HepG2 (cell line): ENCODE data around the gene AFG1L. TPM values are rescaled to one million over a fixed set of nuclear protein-coding genes. Genes with fewer than 3 reads are reported as not detected.
A peak's percentile ranks its signal among the peaks of the same experiment; 100 is the strongest.
"Not testable (repeated sequence)": the region's sequence is repeated elsewhere in the genome, so short reads cannot be mapped to it uniquely, and the experiment has no call there.

Source experiments
- ATAC-seq: fragments of 200-7000 bp; cut with Tn5 transposase; 3 replicates; pipeline ENCODE4 v1.9.1; 2020; ENCODE audit warnings: mild to moderate bottlenecking, moderate library complexity
- BruUV-seq: library from RNA; stranded (reverse); fragments of 400-500 nt; replicated peaks from 2 replicates; lab custom pipeline; 2021; lab: Mats Ljungman, UMichigan
- CTCF ChIA-PET: fragments of 300-600 bp; formaldehyde crosslinking; extraction: SDS; loops from one replicate; lab custom pipeline; 2021; ENCODE audit warnings: low total read pairs, inconsistent platforms, low intra/inter-chr PET ratio; lab: Yijun Ruan, JAX
- POLR2A ChIA-PET: fragments of 350-600 bp; sonication (Branson Sonifier 250); formaldehyde crosslinking; loops from one replicate; lab custom pipeline; 2020; ENCODE audit warnings: antibody characterized with exemption, inconsistent platforms; lab: Yijun Ruan, JAX
- DNase-seq: peaks from one replicate; pipeline ENCODE4 v3.0.0-alpha.2; 2015; ENCODE audit warnings: low spot score
- FAIRE-seq: peaks from 3 replicates; lab custom pipeline; 2011; peaks lifted over from hg19 to GRCh38; lab: Jason Lieb, UNC
- H2AFZ ChIP-seq: one replicate; pipeline ENCODE4 v1.6.1; 2011; ENCODE audit warnings: low read length, inconsistent platforms
- H3K27ac ChIP-seq: fragments of 300-600 bp; 3 replicates; pipeline ENCODE4 v1.8.0; 2011; ENCODE audit warnings: mixed run types, mild to moderate bottlenecking, mixed read lengths, low read length, inconsistent platforms; ENCODE audit not compliant: insufficient read depth; ENCODE audit errors: extremely low read length
- H3K27me3 ChIP-seq, 2 experiments: fragments of 200-600 bp in 1 of 2; 2 replicates in 1 of 2; 3 replicates in 1 of 2; pipeline versions ENCODE4 v1.6.0 to v1.8.0; 2011; ENCODE audit warnings: low read length in 2 of 2, mild to moderate bottlenecking in 2 of 2, moderate library complexity in 2 of 2, inconsistent platforms in 1 of 2; ENCODE audit not compliant: insufficient read depth in 2 of 2, control insufficient read depth in 1 of 2
- H3K36me3 ChIP-seq, 2 experiments: fragments of 200-600 bp in 1 of 2; replicated peaks in 1 of 2; 2 replicates in 1 of 2; 3 replicates in 1 of 2; pipeline versions ENCODE4 v1.5.1 to v1.8.0; 2011; ENCODE audit warnings: low read length in 2 of 2, inconsistent platforms in 1 of 2; ENCODE audit not compliant: insufficient read depth in 2 of 2, control insufficient read depth in 1 of 2
- H3K4me1 ChIP-seq: 2 replicates; pipeline ENCODE4 v1.5.1; 2012; ENCODE audit warnings: low read length, inconsistent platforms; ENCODE audit not compliant: insufficient read depth
- H3K4me2 ChIP-seq: 2 replicates; pipeline ENCODE4 v1.6.0; 2011; ENCODE audit warnings: low read depth, low read length, inconsistent platforms
- H3K4me3 ChIP-seq, 3 experiments: fragments of 200-600 bp in 1 of 3; sonication (generic), shearing (Covaris generic) in 1 of 3; replicated peaks in 1 of 3; 2 replicates each; pipeline ENCODE4 v1.5.1; 2011 to 2016; ENCODE audit warnings: low read length in 3 of 3, inconsistent platforms in 2 of 3, low read depth in 2 of 3, mild to moderate bottlenecking in 2 of 3, control low read depth in 1 of 3, mixed read lengths in 1 of 3; ENCODE audit not compliant: insufficient read depth in 1 of 3
- H3K79me2 ChIP-seq: one replicate; pipeline ENCODE4 v1.6.1; 2011; ENCODE audit warnings: low read length, inconsistent platforms; ENCODE audit not compliant: insufficient read depth
- H3K9ac ChIP-seq: 2 replicates; pipeline ENCODE4 v1.6.0; 2011; ENCODE audit warnings: mild to moderate bottlenecking, low read depth, low read length, inconsistent platforms; ENCODE audit not compliant: insufficient read depth
- H3K9me3 ChIP-seq: 2 replicates; pipeline ENCODE4 v1.5.1; 2012; ENCODE audit warnings: mild to moderate bottlenecking, low read length
- H4K20me1 ChIP-seq: 2 replicates; pipeline ENCODE4 v1.6.0; 2011; ENCODE audit warnings: inconsistent platforms, mild to moderate bottlenecking, low read length, moderate library complexity; ENCODE audit not compliant: insufficient read depth
- ARNT ChIP-seq: fragments of 450-650 bp; IDR thresholded peaks from 2 replicates; pipeline ENCODE4 v1.6.1; 2017
- E2F1 ChIP-seq: sonication (generic); formaldehyde crosslinking; IDR thresholded peaks from 2 replicates; pipeline ENCODE4 v1.5.0; 2020; ENCODE audit warnings: missing genetic modification reagents
- EEA1 ChIP-seq: sonication (generic); formaldehyde crosslinking; IDR thresholded peaks from 2 replicates; pipeline ENCODE4 v1.5.1; 2020; ENCODE audit warnings: mild to moderate bottlenecking, missing genetic modification reagents, borderline replicate concordance
- FOXA3 ChIP-seq: IDR thresholded peaks from 2 replicates; pipeline ENCODE4 v1.6.1; 2016; ENCODE audit warnings: missing genetic modification reagents, missing compliant biosample characterization
- GATAD2A ChIP-seq: IDR thresholded peaks from 2 replicates; pipeline ENCODE4 v1.6.1; 2016
- RFXAP ChIP-seq: sonication (generic); formaldehyde crosslinking; IDR thresholded peaks from 2 replicates; pipeline ENCODE4 v1.4.0; 2020; ENCODE audit warnings: missing genetic modification reagents, borderline replicate concordance
- WGBS: methylation state at CpG from one replicate; pipeline ENCODE4 v1.1.6; 2017; ENCODE audit warnings: low lambda C conversion rate; 5-methylcytosine and 5-hydroxymethylcytosine counted together
- in situ Hi-C: cut with HindIII; loops from 2 replicates; pipeline ENCODE4 v1.10.0; 2017; ENCODE audit warnings: low pct_unique_long_range_greater_than_20kb; ENCODE audit not compliant: extremely low pct_ligation_motif_present
- intact Hi-C: fragments of 100-400 bp; cut with micrococcal nuclease; formaldehyde crosslinking; loops from one replicate; pipeline ENCODE4 v1.10.0; 2022; ENCODE audit not compliant: unreplicated experiment
- polyA plus RNA-seq, 8 experiments: library from polyadenylated mRNA; depleted of rRNA in 3 of 8; stranded (reverse) in 7 of 8; unstranded in 1 of 8; fragments of >200 nt; fragmentation: Illumina TruSeq in 4 of 8; extraction: Trizol in 4 of 8; gene quantifications; 2 replicates each; pipeline versions ENCODE4 v1.2.1 to v1.2.3, GENCODE V29; 2011 to 2016; ENCODE audit warnings: low read depth in 4 of 8, missing spikeins in 1 of 8, mixed read lengths in 1 of 8; ENCODE audit not compliant: insufficient read depth in 1 of 8
- total RNA-seq, 5 experiments: library from RNA; depleted of rRNA; stranded (reverse); fragments of >200 nt; fragmentation: Illumina TruSeq; extraction: Trizol; gene quantifications; 2 replicates each; pipeline ENCODE4 v1.2.3, GENCODE V29; 2016; ENCODE audit warnings: low read depth in 1 of 5
- TF ChIP-seq, protein P1 (sequence below): sonication (generic); formaldehyde crosslinking; IDR thresholded peaks from 2 replicates; pipeline ENCODE4 v1.4.0; 2020; ENCODE audit warnings: missing genetic modification reagents, borderline replicate concordance

AFG1L gene
- total and polyA plus RNA-seq, 2 of the 13 experiments (the other 11 are each of a cell fraction or from before 2014, with no cell fraction given), result 3.1 to 14.0 TPM

- TF ChIP-seq, protein P1, sequence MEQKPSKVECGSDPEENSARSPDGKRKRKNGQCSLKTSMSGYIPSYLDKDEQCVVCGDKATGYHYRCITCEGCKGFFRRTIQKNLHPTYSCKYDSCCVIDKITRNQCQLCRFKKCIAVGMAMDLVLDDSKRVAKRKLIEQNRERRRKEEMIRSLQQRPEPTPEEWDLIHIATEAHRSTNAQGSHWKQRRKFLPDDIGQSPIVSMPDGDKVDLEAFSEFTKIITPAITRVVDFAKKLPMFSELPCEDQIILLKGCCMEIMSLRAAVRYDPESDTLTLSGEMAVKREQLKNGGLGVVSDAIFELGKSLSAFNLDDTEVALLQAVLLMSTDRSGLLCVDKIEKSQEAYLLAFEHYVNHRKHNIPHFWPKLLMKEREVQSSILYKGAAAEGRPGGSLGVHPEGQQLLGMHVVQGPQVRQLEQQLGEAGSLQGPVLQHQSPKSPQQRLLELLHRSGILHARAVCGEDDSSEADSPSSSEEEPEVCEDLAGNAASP, result no peak
- TF ChIP-seq FOXA3 (CRISPR knock-in tag) (0 out of 2 replicates have a peak, but pooled peaks have one; percentile 7), ARNT (no peak), GATAD2A (CRISPR knock-in tag) (peak; percentile 43; the same call in 1 of the 2 replicates)
Observed at GRCh38 chr6:108407904-108408827, 113.3 kb downstream of the AFG1L start (continued).

DNA sequence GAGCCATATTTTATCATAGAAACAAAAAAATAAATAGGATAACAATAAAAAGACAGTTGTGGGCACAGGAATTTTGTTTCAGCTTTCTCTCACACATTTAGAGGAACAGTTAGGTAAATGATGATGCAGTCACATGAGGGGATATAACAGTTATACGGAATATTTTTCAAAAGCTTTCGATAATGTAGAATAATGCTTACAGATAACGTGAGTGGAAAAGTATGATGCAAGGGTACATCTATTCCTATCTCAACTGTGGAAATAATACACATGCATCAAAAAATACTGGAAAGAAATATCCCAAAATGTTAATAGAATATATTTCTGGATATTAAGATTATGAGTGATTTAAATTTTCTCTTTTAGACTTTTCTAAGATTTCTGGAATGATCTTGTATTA, 114.0 kb downstream of the AFG1L start:
- WGBS, result 97% methylated on average over 3 of the region's 3 CpGs
- ChIA-PET CTCF (no interaction called here), POLR2A (no interaction called here)
- BruUV-seq, result no TSS peak
- ATAC-seq (no peak), DNase-seq (no peak), FAIRE-seq (no peak)
- Histone ChIP-seq H3K9me3 (no peaks in the 10 kb centered on the region), H3K4me2 (no peak overlapping the region), H4K20me1 (no peaks in the 10 kb centered on the region), H2AFZ (no peak overlapping the region), H3K27ac (no peak overlapping the region), H3K36me3 (no peaks in the 10 kb centered on the region), H3K27me3 (no peaks in the 10 kb centered on the region), H3K79me2 (no peaks in the 10 kb centered on the region), H3K4me1 (peaks cover 12% of the 10 kb centered on the region), H3K4me3 (no peak overlapping the region), H3K9ac (no peak overlapping the region)
- intact Hi-C loops (no loop called here), in situ Hi-C loops (no loop called here)
- TF ChIP-seq RFXAP (CRISPR knock-in tag) (no peak), E2F1 (CRISPR knock-in tag) (no peak), EEA1 (no peak)

DNA sequence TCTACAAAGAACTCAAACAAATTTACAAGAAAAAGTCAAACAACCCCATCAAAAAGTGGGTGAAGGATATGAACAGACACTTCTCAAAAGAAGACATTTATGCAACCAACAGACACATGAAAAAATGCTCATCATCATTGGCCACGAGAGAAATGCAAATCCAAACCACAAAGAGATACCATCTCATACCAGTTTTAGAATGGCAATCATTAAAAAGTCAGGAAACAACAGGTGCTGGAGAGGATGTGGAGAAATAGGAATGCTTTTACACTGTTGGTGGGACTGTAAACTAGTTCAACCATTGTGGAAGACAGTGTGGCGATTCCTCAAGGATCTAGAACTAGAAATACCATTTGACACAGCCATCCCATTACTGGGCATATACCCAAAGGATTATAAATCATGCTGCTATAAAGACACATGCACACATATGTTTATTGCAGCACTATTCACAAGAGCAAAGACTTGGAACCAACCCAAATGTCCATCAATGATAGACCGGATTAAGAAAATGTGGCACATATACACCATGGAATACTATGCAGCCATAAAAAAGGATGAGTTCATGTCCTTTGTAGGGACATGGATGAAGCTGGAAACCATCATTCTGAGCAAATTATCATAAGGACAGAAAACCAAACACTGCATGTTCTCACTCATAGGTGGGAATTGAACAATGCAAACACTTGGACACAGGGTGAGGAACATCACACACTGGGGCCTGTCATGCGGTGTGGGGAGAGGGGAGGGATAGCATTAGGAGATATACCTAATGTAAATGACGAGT, 121.4 kb downstream of the AFG1L start:
- H4K20me1 ChIP-seq, H3K4me3 ChIP-seq, DNase-seq, intact Hi-C loops, H3K9me3 ChIP-seq, CTCF ChIA-PET, H3K9ac ChIP-seq, H3K27me3 ChIP-seq, H3K4me2 ChIP-seq, H3K79me2 ChIP-seq, FAIRE-seq, H3K4me1 ChIP-seq, BruUV-seq, POLR2A ChIA-PET, H3K27ac ChIP-seq, H3K36me3 ChIP-seq, H2AFZ ChIP-seq, in situ Hi-C loops, ATAC-seq: not testable (repeated sequence)
- WGBS, result 95% methylated on average over 5 of the region's 5 CpGs
